PC-9 (cell line): ENCODE measurements around the gene TTC36.

Experiments
- EZH2 ChIP-seq: fragments of 200-600 bp; sonication (generic); IDR thresholded peaks from 2 replicates; pipeline ENCODE4 v1.8.0; 2017; ENCODE audit warnings: antibody characterized with exemption, low read depth
- TF ChIP-seq, protein P1 (sequence below): fragments of 200-600 bp; sonication (generic); conservative IDR thresholded peaks from 2 replicates; pipeline ENCODE4 v1.6.1; 2017; ENCODE audit warnings: mixed run types, antibody characterized with exemption, mild to moderate bottlenecking, moderate library complexity

DNA sequence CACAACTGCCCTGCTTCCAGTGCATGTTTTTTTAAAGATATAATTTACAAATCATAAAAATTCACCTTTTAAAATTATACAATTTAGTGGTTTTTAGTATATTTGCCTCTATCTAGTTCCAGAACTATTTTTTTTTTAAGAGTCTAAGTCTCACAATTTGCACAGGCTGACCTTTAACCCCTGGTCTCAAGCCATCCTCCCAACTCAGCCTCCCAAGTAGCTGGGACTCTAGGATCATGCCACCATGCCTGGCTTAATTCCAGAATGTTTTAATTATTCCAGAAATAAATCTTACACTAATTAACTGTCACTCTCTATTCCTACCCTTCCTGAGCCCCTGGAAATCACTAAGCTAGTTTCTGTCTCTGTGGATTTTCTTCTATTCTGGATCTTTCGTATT, 43.5 kb downstream of the TTC36 start:
- TF ChIP-seq EZH2: no peak
- TF ChIP-seq, protein P1, sequence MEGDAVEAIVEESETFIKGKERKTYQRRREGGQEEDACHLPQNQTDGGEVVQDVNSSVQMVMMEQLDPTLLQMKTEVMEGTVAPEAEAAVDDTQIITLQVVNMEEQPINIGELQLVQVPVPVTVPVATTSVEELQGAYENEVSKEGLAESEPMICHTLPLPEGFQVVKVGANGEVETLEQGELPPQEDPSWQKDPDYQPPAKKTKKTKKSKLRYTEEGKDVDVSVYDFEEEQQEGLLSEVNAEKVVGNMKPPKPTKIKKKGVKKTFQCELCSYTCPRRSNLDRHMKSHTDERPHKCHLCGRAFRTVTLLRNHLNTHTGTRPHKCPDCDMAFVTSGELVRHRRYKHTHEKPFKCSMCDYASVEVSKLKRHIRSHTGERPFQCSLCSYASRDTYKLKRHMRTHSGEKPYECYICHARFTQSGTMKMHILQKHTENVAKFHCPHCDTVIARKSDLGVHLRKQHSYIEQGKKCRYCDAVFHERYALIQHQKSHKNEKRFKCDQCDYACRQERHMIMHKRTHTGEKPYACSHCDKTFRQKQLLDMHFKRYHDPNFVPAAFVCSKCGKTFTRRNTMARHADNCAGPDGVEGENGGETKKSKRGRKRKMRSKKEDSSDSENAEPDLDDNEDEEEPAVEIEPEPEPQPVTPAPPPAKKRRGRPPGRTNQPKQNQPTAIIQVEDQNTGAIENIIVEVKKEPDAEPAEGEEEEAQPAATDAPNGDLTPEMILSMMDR: no peak
